Right ventricle myocardium inferior (tissue), 1 donor: ENCODE results near the gene AADACL4. TPM values are rescaled to one million over a fixed set of nuclear protein-coding genes. Genes with fewer than 3 reads are reported as not detected.

Experiments
- ATAC-seq: fragments of 200-7000 bp; cut with Tn5 transposase; one replicate; pipeline ENCODE4 v1.9.1; 2020; ENCODE audit warnings: mild to moderate bottlenecking, moderate library complexity
- DNase-seq: peaks from one replicate; pipeline ENCODE4 v3.0.0; 2021; ENCODE audit errors: missing footprints
- intact Hi-C: fragments of 100-400 bp; cut with DNase I; formaldehyde crosslinking; loops from one replicate; pipeline ENCODE4 v1.11.0; 2022
- long read RNA-seq: library from polyadenylated mRNA; unstranded; transcript quantifications from one replicate; pipeline ENCODE4 v2.0.0, GENCODE V29; 2021
- total RNA-seq: library from RNA; stranded (reverse); fragmentation: NEBNext Ultra II Directional; extraction: Animal tissue kit (Norgen Biotek cat#: 25700); gene quantifications from one replicate; pipeline ENCODE4 v1.2.1, GENCODE V29; 2021
- donor health status: DM: no; HTN: yes; CAD: no; lungs with severe emphysema.

AADACL4 gene
- total RNA-seq, result not detected
- long read RNA-seq, result 0 reads

- intact Hi-C loops, result no loop called here
- DNase-seq (no peak), ATAC-seq (no peak)
Measured at GRCh38 chr1:12643785-12644184, at the start of gene AADACL4. TSS of gene AADACL4 (plus strand) at chr1:12644085. CDS start at chr1:12644547, 462 bp downstream.

DNA sequence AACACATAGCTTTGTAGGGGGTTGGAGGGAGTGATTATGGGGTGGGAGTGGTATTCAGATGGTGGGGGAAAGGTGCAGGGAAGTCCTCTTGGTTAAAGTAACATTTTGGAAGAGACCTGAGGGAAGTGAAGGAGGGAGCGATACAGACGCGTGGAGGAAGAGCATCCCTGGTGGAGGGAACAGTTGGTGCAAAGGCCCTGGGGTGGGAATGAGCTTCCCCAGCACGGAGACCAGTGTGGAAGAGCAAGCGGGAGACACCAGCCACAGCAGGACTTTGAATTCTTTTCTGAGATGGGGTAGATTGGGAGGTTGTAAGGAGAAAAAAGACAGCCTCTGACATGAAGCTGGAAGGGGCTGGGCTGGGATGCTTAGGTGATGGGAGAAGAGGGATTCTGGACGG, 49.4 kb upstream of the AADACL4 start:
- no peak for ATAC-seq
- intact Hi-C loops, result no loop called here
- DNase-seq, result no peak

DNA sequence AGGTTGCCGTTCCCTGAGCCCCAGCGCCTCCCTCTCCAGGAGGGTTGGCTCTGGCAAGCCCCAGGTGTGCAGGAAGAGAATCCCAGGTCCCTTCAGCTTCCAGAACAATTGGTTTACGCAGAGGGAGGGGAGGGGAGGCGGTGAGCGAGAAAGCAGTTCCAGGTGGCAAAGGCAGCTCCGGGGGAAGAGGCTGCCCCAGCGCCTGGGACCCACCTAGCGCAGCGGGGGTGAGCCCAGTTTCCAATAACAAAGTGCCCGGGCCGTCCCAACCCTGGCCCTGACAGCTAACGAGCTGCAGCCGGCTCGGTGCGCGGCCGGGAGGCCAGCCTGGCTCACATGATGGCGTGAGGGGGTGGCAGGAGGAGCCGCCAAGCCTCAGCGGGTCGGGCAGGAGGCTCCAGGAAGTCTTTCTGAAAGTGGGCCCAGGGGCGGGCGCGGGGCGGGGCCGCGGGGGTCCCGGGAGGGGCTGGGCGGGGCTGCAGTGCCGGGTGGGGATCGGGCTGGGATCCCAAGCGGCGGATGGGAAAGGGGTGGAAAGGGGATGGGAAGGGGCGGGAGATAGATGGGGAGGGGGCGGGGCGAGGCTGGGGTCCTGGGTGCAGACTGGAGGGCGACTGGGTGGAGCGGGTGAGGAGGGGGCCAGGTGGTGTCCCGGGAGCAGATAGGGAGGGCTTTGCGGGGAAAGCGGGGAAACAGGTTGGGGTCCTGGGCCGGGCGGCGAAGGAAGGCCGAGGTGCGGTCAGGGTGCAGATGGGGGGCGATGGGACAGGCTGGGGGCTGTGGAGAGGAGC, 48.7 kb upstream of the AADACL4 start:
- intact Hi-C loops, result loop anchor here (5.0 kb wide), 1 partner anchor 118 kb away; no protein-coding TSS in a partner anchor
- DNase-seq, result peak; percentile 82
- peak; percentile 20 for ATAC-seq

DNA sequence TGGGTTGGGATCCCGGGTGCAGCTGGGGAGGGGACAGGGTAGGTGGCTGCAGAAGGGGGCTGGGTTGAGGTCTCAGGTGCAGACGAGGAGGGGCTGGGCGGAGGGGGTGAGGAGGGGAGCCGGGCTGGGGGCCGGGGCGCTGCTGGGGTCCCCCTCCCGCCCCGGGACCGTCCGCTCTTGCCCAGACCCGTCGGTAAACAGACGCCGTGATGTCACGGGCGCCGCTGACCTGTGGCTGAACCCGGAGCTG, 48.2 kb upstream of the AADACL4 start:
- no peak for ATAC-seq
- intact Hi-C loops, result loop anchor here (5.0 kb wide), 1 partner anchor 118 kb away; no protein-coding TSS in a partner anchor
- no peak for DNase-seq

DNA sequence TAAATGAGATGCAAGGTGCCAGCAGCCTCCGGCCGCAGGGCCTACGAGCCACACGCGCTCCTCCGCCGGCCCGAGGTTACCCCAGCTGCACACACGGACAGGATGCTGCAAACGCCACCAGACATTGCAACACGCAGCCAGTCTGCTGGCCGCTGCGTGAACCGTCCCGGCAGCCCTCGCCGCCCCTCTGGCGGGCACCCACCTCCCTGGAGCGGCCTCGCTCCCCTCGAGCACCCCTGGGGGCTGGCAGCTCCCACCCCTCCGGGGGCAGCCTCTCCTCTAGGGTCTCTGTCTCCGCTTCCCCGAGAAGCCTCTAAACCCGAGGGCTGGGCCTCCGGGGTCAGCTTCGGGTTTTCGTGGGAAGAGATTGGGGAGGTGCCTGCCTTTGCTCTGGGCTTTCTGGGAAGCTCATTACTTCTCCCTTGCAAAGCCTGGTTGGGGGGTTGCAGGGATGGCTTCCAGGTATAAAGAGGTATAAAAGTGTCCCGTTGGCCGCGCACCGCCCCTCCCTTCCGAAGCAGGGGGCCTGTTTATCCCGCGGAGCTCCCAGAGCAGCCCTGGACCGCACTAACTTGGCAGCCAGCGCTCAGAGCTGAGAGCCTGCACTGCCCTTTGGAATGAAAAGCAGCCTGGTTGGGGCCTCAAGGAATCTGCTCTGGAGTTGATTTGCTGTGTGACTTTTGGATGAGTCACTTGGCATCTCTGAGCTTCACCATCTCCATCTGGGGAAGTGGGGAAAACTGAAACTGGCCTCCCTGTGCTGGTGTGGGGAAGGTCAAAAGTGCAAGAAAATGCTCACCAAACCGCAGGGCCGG, 47.7 kb upstream of the AADACL4 start:
- DNase-seq, result peak; percentile 95
- intact Hi-C loops, result loop anchor here (5.0 kb wide), 1 partner anchor 119 kb away; no protein-coding TSS in a partner anchor
- peak; percentile 73 for ATAC-seq

DNA sequence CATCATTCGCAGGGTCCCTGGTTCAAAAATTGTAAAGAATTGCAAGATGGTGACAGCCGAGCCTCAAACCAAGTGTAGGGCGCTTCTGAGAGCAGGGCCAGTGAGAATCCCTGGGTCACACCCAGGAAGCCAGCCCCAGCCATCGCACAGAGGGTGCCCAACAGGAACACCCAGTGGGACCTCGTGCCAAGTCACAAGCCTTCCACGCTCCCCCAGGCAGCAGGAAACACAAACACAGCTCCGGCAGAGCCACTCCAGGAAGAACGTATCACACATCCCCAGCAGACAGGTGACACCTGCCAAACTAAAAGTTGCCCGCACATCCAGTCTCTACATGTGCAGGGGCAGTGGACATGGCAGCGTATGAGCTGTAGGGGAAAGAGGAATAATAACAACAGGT, 46.1 kb upstream of the AADACL4 start:
- intact Hi-C loops, result loop anchor here (5.0 kb wide), 1 partner anchor 120 kb away; no protein-coding TSS in a partner anchor
- peak; percentile 8 for ATAC-seq
- peak; percentile 77 for DNase-seq

DNA sequence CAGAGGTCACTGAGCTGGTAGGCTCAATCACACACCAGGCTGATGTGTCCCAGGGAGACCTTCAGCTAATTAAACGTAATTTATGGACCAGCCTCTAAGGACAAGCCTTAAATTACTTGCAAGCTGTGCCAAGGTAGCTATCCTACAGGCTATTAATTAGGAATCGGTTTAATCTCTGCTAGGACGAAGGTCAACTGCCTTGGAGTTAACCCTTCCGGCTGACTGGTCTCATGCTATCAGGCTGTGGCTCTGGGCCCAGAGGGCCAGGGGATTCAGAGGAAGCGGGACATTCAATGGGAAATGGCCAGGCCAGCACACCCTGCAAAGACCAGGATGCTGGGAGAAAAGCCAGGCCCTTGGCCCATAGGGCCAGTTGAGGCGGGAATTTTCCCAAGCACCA, 44.9 kb upstream of the AADACL4 start:
- intact Hi-C loops, result loop anchor here (5.0 kb wide), 1 partner anchor 122 kb away; no protein-coding TSS in a partner anchor
- DNase-seq (no peak), ATAC-seq (no peak)

- DNase-seq, result no peak
- ATAC-seq, result no peak
- intact Hi-C loops, result loop anchor here (2.0 to 5.0 kb wide), 2 partner anchors 19 to 122 kb away; partner anchors contain the start of gene DHRS3
Measured at GRCh38 chr1:12599657-12600056, 44.2 kb upstream of the AADACL4 start.

GRCh38 chr1:12600335-12600734, 43.5 kb upstream of the AADACL4 start:
- intact Hi-C loops, result loop anchor here (2.0 kb wide), 1 partner anchor 18 kb away; the partner anchor contains the start of gene DHRS3
- DNase-seq (peak; percentile 89), ATAC-seq (peak; percentile 40)

DNA sequence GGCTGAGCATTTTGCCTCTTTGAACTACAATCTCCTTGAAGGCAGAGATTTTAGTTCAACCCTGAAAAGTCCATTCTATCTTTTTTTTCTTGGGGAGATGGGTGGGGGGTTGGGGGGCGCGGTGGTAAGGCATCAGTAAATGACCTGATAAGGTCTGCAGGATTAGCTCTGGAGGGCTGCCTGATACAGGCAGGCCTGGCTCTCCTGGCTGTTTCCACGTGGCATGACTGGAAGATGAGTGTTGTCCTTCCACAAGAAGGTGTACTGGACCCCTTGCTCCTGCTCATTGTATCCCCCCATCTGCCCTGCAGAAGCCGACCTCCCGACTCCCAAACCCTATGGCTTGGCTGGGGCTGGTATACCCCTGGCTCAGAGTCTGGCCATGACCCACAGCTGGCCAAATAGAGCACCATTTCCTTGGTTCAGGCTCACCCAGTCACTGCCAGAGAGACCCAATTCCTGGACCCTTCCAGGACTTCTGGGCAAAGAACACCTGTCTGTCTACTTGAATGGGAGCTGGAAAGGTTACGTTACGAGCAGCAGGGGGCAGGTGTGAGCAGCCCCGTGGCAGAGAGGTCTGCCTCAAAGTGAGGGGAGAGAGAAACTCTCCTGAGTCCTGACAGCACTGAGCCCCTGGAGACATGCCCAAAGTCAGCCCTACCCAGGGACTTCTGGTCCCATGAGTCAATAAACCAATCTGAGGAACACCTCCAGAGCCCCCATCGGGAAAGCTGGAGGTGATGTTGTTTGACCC, 42.8 kb upstream of the AADACL4 start:
- ATAC-seq, result no peak
- DNase-seq, result no peak
- intact Hi-C loops, result loop anchor here (2.0 kb wide), 1 partner anchor 18 kb away; the partner anchor contains the start of gene DHRS3

- DNase-seq, result peak; percentile 75
- intact Hi-C loops, result loop anchor here (2.0 kb wide), 1 partner anchor 17 kb away; the partner anchor contains the start of gene DHRS3
- ATAC-seq, result no peak
Measured at GRCh38 chr1:12601700-12602658, 41.9 kb upstream of the AADACL4 start.

DNA sequence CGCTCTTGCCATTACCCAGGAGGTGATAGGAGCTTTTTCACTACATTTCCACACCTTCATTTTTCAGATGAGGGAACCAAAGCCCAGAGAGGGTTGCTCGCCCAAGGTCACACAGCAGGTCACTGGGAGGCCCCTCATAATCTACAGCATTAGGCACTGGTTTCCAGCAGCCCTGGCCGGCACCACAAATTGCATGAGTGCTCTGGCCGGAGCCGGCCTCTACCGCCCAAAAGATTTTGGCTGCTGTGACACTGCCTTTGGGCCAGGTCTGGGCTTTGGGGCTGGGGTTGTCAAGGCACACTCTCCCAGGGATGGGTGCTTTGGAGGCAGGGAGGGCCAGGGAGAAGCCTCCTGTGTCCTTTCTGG, 41.2 kb upstream of the AADACL4 start:
- DNase-seq (no peak), ATAC-seq (no peak)
- intact Hi-C loops, result no loop called here

GRCh38 chr1:12603224-12603623, 40.7 kb upstream of the AADACL4 start:
- ATAC-seq (no peak), DNase-seq (no peak)
- intact Hi-C loops, result no loop called here

DNA sequence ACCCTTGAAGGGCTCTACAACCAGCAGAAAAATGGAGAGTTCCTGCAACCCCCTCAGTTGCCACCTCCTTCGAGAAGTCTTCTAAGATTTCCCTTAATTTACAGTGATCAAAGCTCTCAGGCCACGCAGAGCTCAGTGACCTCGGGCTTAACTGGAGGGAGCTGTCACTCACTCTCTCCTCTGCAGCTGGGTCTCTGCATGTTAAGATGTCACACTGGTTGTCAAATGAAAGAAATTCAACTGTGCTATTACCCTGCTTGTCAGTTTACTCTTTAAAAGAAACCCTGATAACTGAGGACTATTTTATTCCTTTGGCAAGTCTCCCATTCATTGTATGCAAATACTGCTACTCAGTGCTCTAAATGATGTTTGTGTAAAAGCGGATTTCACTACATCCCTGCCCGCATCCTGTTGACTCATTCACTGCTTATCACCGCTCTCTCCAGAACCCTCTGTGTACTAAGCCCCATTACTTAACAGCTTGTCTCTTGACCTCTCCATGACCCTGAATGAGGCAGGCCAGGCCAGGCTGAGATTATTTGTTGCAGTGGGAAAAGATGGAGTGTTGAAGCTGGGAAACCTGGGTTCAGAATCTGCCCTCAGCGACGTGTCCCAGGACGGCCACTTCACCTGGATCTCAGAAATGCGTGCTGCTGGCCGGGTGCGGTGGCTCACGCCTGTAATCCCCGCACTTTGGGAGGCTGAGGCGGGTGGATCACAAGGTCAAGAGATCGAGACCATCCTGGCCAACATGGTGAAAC, 39.6 kb upstream of the AADACL4 start:
- intact Hi-C loops, result no loop called here
- peak; percentile 88 for ATAC-seq
- DNase-seq, result no peak

GRCh38 chr1:12604986-12605385, 38.9 kb upstream of the AADACL4 start:
- intact Hi-C loops, result no loop called here
- DNase-seq (no peak), ATAC-seq (no peak)

DNA sequence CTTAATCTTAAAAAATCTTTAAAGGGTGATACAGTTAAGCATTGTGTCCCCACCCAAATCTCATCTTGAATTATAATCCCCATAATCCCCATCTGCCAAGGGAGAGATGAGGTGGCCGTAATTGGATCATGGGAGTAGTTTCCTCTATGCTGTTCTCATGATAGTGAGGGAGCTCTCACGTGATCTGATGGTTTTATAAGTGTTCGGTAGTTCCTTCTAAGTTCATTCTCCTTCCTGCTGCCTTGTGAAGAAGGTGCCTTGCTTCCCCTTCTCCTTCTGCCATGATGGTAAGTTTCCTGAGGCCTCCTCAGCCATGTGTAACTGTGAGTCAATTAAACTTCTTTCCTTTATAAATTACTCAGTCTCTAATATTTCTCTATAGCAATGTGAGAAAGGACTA, 36.6 kb upstream of the AADACL4 start:
- DNase-seq (no peak), ATAC-seq (no peak)
- intact Hi-C loops, result no loop called here

DNA sequence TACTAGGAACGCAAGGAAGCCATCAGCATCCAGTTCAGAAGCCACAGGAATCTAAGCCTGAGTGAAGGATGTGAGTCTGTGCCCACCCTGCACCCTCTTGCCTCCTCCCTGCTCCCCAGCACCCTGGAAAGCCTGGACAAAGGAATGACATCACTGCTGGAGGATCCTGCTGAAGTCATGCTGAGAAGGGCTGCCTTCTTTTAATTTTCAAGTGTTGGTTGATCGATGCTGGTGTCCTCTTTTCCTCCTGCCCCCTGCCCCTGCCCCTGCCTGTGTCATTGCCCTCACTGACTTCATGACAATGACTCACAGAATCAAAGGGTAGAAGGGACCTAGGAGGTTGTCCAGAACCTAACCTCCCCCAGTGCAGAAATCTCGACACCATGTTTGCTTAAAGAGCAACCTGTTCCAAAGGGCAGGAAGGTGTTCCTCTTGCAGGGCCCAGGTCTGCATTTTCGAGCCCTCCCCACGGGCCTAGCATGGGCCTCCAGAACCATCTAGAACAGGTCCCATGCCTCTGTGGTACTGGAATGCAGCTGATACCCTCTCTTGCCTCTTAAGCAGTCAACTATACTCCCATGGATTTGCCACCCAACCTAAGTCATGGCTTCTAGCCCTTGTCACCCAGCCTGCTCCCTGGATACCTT, 35.5 kb upstream of the AADACL4 start:
- intact Hi-C loops, result no loop called here
- ATAC-seq (no peak), DNase-seq (no peak)
